GM12878 (cell line): Measurements from ENCODE around the gene ISG15. TPM values are rescaled to one million over a fixed set of nuclear protein-coding genes. Genes with fewer than 3 reads are reported as not detected.

ENCODE experiments used
- ATAC-seq: fragments of 200-7000 bp; cut with Tn5 transposase; 3 replicates; pipeline ENCODE4 v1.9.1; 2020; ENCODE audit warnings: mild to moderate bottlenecking, moderate library complexity
- BruUV-seq: library from RNA; stranded (reverse); fragments of 400-500 nt; replicated peaks from 2 replicates; lab custom pipeline; 2021; lab: Mats Ljungman, UMichigan
- CTCF ChIA-PET: fragments of 300-600 bp; sonication (Branson Sonifier 250); formaldehyde crosslinking; extraction: SDS; loops from one replicate; lab custom pipeline; 2021; ENCODE audit warnings: inconsistent platforms; lab: Yijun Ruan, JAX
- POLR2A ChIA-PET: fragments of 350-600 bp; formaldehyde crosslinking; extraction: SDS; loops from one replicate; lab custom pipeline; 2021; ENCODE audit warnings: inconsistent platforms; lab: Charles Lee
- RAD21 ChIA-PET: fragments of 300-600 bp; sonication (Branson Sonifier 250); formaldehyde crosslinking; loops from one replicate; lab custom pipeline; 2023; ENCODE audit warnings: antibody characterized with exemption; ENCODE audit not compliant: unreplicated experiment; lab: Charles Lee
- SMC1A ChIA-PET: fragments of 300-600 bp; sonication (Branson Sonifier 250); formaldehyde crosslinking; loops from one replicate; lab custom pipeline; 2023; ENCODE audit not compliant: unreplicated experiment, uncharacterized antibody; lab: Charles Lee
- DNase-seq: peaks from one replicate; pipeline ENCODE4 v3.0.0-alpha.2; 2011; ENCODE audit warnings: low read depth, low spot score
- FAIRE-seq: peaks from 3 replicates; lab custom pipeline; 2011; peaks lifted over from hg19 to GRCh38; lab: Jason Lieb, UNC
- H2AFZ ChIP-seq: 2 replicates; pipeline ENCODE4 v1.6.0; 2011; ENCODE audit warnings: low read depth, low read length, control low read depth; ENCODE audit not compliant: control insufficient read depth
- H3K27ac ChIP-seq: 2 replicates; pipeline ENCODE4 v1.5.1; 2011; ENCODE audit warnings: control low read depth; ENCODE audit not compliant: control insufficient read depth, insufficient read depth
- H3K27me3 ChIP-seq, 2 experiments: replicated peaks in 1 of 2; 2 replicates each; pipeline versions ENCODE4 v1.6.0 to v1.6.1; 2011; ENCODE audit warnings: low read length in 1 of 2; ENCODE audit not compliant: control insufficient read depth in 2 of 2, insufficient read depth in 2 of 2
- H3K36me3 ChIP-seq, 2 experiments: 2 replicates each; pipeline ENCODE4 v1.5.1; 2011; ENCODE audit warnings: low read length in 1 of 2; ENCODE audit not compliant: control insufficient read depth in 2 of 2, insufficient read depth in 2 of 2
- H3K4me1 ChIP-seq: 2 replicates; pipeline ENCODE4 v1.6.1; 2011; ENCODE audit warnings: mild to moderate bottlenecking, low read length, moderate library complexity, mixed read lengths; ENCODE audit not compliant: control insufficient read depth, insufficient read depth
- H3K4me2 ChIP-seq: 2 replicates; pipeline ENCODE4 v1.6.0; 2011; ENCODE audit warnings: control low read depth; ENCODE audit not compliant: control insufficient read depth, insufficient read depth
- H3K4me3 ChIP-seq: fragments of 200-600 bp; sonication (generic); 2 replicates; pipeline ENCODE4 v1.5.1; 2016
- H3K79me2 ChIP-seq: 2 replicates; pipeline ENCODE4 v1.6.0; 2011; ENCODE audit warnings: low read length; ENCODE audit not compliant: control insufficient read depth, insufficient read depth
- H3K9ac ChIP-seq: 2 replicates; pipeline ENCODE4 v1.8.0; 2011; ENCODE audit warnings: low read length, control low read depth, mixed read lengths; ENCODE audit not compliant: control insufficient read depth, insufficient read depth
- H3K9me3 ChIP-seq: replicated peaks from 3 replicates; pipeline ENCODE4 v1.5.1; 2011; ENCODE audit warnings: mild to moderate bottlenecking, low read length; ENCODE audit not compliant: control insufficient read depth, insufficient read depth
- H4K20me1 ChIP-seq: 2 replicates; pipeline ENCODE4 v1.6.0; 2011; ENCODE audit not compliant: control insufficient read depth, insufficient read depth
- BHLHE40 ChIP-seq, 2 experiments: fragments of 450-650 bp in 1 of 2; IDR thresholded peaks; 2 replicates each; pipeline ENCODE4 v1.6.1; 2011 to 2017; ENCODE audit warnings: low read depth in 2 of 2, borderline replicate concordance in 1 of 2, improper control_type of control experiment in 1 of 2, low read length in 1 of 2, mild to moderate bottlenecking in 1 of 2
- CEBPB ChIP-seq, 2 experiments: fragments of 150-350 bp in 1 of 2; IDR thresholded peaks; 2 replicates each; pipeline ENCODE4 v1.6.1; 2012 to 2014; ENCODE audit warnings: low read depth in 2 of 2, low read length in 2 of 2, borderline replicate concordance in 1 of 2, inconsistent platforms in 1 of 2
- EED ChIP-seq: sonication (generic); IDR thresholded peaks from 2 replicates; pipeline ENCODE4 v1.6.1; 2016; ENCODE audit warnings: antibody characterized with exemption, low read depth
- ETV6 ChIP-seq, 2 experiments: fragments of 450-650 bp in 1 of 2; IDR thresholded peaks in 1 of 2; conservative IDR thresholded peaks in 1 of 2; 2 replicates each; pipeline ENCODE4 v1.6.1; 2014; ENCODE audit warnings: antibody characterized with exemption in 1 of 2, borderline replicate concordance in 1 of 2, low read depth in 1 of 2, mild to moderate bottlenecking in 1 of 2, moderate library complexity in 1 of 2
- GATAD2B ChIP-seq: fragments of 450-650 bp; conservative IDR thresholded peaks from 2 replicates; pipeline ENCODE4 v1.6.1; 2017; ENCODE audit warnings: low read depth, mild to moderate bottlenecking, moderate library complexity
- IRF4 ChIP-seq: IDR thresholded peaks from 2 replicates; pipeline ENCODE4 v1.6.1; 2011; ENCODE audit warnings: low read depth, low read length
- MTA2 ChIP-seq: fragments of 450-650 bp; IDR thresholded peaks from 2 replicates; pipeline ENCODE4 v1.6.1; 2016; ENCODE audit warnings: low read depth, mild to moderate bottlenecking, moderate library complexity
- MTA3 ChIP-seq: IDR thresholded peaks from 2 replicates; pipeline ENCODE4 v1.6.1; 2012; ENCODE audit warnings: low read length, inconsistent platforms, borderline replicate concordance
- RUNX3 ChIP-seq: IDR thresholded peaks from 2 replicates; pipeline ENCODE4 v1.6.1; 2012; ENCODE audit warnings: low read length, inconsistent platforms
- SRF ChIP-seq, 2 experiments: IDR thresholded peaks; 2 replicates each; pipeline ENCODE4 v1.6.1; 2011; ENCODE audit warnings: low read depth in 2 of 2, low read length in 2 of 2, mild to moderate bottlenecking in 1 of 2, moderate library complexity in 1 of 2
- STAT3 ChIP-seq: IDR thresholded peaks from 2 replicates; pipeline ENCODE4 v1.6.1; 2011; ENCODE audit warnings: low read depth, low read length, improper control_type of control experiment
- TCF7 ChIP-seq: IDR thresholded peaks from 2 replicates; pipeline ENCODE4 v1.6.1; 2014; ENCODE audit warnings: antibody characterized with exemption, borderline replicate concordance
- ZBED1 ChIP-seq: IDR thresholded peaks from 2 replicates; pipeline ENCODE4 v1.6.1; 2016; ENCODE audit warnings: borderline replicate concordance
- WGBS: methylation state at CpG from one replicate; pipeline ENCODE4 v1.1.6; 2016; ENCODE audit warnings: low lambda C conversion rate; ENCODE audit not compliant: insufficient replicate concordance, insufficient coverage; ENCODE audit errors: missing lambda C conversion rate; 5-methylcytosine and 5-hydroxymethylcytosine counted together
- in situ Hi-C: fragments of 300-500 bp; cut with MboI; formaldehyde crosslinking; loops from 9 replicates; pipeline ENCODE4 v1.14.3; 2018; ENCODE audit warnings: mixed read lengths
- intact Hi-C: fragments of 100-400 bp; cut with micrococcal nuclease; formaldehyde crosslinking; loops from one replicate; pipeline ENCODE4 v1.14.2; 2022; ENCODE audit not compliant: unreplicated experiment
- polyA plus RNA-seq, 11 experiments: library from polyadenylated mRNA; depleted of rRNA in 4 of 11; unstranded in 6 of 11; stranded (reverse) in 5 of 11; fragments of >200 nt; fragmentation: Nextera tagmentation in 4 of 11; fragmentation: Illumina TruSeq in 1 of 11; extraction: Ambion mirVana in 4 of 11; extraction: Trizol in 1 of 11; gene quantifications; 1 replicate in 1 of 11; 2 replicates in 10 of 11; pipeline versions ENCODE4 v1.2.1 to v1.2.3, GENCODE V29; 2011 to 2016; ENCODE audit warnings: inconsistent platforms in 2 of 11, missing spikeins in 2 of 11, low read depth in 1 of 11
- total RNA-seq, 4 experiments: library from RNA; depleted of rRNA in 3 of 4; stranded (reverse); fragments of >200 nt in 3 of 4; fragmentation: Illumina TruSeq in 1 of 4; extraction: Trizol in 1 of 4; gene quantifications; 2 replicates each; pipeline versions ENCODE4 v1.2.1 to v1.2.3, GENCODE V29; 2013 to 2021
- TF ChIP-seq, protein P1 (sequence below): IDR thresholded peaks from 2 replicates; pipeline ENCODE4 v1.6.1; 2012; ENCODE audit warnings: mild to moderate bottlenecking, low read depth, low read length
- TF ChIP-seq, protein P2 (sequence below): IDR thresholded peaks from 2 replicates; pipeline ENCODE4 v1.6.1; 2012; ENCODE audit warnings: low read length, inconsistent platforms

The ISG15 gene
- total and polyA plus RNA-seq, 10 of the 15 experiments (the other 5 are each of a cell fraction or from before 2014, with no cell fraction given), result 7.8 to 384 (median 274) TPM

DNA sequence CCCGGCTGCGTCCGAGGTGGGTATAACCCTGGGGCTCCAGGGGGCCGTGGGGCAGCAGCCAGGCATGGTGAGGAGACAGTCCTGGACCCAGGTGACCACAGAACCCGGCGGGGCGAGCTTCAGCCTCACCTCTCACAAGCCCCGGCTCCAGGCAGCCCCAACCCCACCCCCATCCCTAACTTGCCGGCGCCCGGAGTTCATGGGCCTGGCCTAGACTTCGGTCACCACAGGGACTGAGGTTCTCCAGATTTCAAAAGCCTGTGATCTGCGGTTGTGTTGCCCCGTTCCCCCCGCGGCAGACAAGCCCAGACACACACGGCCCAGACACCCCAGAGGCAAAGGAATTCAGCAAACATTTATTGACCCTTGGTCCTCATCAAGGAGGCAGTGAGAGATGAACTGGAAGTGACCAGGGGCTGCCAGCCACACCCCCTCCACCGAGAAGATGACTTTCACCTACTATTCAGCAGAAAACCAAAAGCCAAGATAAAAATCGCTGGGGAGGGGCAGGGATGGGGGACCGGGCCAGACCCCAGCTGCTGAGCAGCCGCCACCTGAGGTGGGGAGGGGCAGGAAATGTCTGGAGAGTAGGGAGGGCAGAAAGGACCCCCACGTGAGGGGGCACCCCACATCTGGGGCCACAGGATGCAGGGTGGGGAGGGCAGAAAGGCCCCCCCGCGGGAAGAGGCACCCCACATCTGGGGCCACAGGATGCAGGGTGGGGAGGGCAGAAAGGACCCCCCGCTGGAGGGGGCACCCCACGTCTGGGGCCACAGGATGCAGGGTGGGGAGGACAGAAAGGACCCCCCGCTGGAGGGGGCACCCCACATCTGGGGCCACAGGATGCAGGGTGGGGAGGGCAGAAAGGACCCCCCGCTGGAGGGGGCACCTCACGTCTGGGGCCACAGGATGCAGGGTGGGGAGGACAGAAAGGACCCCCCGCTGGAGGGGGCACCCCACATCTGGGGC is 17.3 kb upstream of the ISG15 start (continued):
- TF ChIP-seq, protein P1, sequence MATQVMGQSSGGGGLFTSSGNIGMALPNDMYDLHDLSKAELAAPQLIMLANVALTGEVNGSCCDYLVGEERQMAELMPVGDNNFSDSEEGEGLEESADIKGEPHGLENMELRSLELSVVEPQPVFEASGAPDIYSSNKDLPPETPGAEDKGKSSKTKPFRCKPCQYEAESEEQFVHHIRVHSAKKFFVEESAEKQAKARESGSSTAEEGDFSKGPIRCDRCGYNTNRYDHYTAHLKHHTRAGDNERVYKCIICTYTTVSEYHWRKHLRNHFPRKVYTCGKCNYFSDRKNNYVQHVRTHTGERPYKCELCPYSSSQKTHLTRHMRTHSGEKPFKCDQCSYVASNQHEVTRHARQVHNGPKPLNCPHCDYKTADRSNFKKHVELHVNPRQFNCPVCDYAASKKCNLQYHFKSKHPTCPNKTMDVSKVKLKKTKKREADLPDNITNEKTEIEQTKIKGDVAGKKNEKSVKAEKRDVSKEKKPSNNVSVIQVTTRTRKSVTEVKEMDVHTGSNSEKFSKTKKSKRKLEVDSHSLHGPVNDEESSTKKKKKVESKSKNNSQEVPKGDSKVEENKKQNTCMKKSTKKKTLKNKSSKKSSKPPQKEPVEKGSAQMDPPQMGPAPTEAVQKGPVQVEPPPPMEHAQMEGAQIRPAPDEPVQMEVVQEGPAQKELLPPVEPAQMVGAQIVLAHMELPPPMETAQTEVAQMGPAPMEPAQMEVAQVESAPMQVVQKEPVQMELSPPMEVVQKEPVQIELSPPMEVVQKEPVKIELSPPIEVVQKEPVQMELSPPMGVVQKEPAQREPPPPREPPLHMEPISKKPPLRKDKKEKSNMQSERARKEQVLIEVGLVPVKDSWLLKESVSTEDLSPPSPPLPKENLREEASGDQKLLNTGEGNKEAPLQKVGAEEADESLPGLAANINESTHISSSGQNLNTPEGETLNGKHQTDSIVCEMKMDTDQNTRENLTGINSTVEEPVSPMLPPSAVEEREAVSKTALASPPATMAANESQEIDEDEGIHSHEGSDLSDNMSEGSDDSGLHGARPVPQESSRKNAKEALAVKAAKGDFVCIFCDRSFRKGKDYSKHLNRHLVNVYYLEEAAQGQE, result no peak
- TF ChIP-seq, protein P2, sequence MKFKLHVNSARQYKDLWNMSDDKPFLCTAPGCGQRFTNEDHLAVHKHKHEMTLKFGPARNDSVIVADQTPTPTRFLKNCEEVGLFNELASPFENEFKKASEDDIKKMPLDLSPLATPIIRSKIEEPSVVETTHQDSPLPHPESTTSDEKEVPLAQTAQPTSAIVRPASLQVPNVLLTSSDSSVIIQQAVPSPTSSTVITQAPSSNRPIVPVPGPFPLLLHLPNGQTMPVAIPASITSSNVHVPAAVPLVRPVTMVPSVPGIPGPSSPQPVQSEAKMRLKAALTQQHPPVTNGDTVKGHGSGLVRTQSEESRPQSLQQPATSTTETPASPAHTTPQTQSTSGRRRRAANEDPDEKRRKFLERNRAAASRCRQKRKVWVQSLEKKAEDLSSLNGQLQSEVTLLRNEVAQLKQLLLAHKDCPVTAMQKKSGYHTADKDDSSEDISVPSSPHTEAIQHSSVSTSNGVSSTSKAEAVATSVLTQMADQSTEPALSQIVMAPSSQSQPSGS, result no peak
- TF ChIP-seq, all 136 proteins: peak for 0

DNA sequence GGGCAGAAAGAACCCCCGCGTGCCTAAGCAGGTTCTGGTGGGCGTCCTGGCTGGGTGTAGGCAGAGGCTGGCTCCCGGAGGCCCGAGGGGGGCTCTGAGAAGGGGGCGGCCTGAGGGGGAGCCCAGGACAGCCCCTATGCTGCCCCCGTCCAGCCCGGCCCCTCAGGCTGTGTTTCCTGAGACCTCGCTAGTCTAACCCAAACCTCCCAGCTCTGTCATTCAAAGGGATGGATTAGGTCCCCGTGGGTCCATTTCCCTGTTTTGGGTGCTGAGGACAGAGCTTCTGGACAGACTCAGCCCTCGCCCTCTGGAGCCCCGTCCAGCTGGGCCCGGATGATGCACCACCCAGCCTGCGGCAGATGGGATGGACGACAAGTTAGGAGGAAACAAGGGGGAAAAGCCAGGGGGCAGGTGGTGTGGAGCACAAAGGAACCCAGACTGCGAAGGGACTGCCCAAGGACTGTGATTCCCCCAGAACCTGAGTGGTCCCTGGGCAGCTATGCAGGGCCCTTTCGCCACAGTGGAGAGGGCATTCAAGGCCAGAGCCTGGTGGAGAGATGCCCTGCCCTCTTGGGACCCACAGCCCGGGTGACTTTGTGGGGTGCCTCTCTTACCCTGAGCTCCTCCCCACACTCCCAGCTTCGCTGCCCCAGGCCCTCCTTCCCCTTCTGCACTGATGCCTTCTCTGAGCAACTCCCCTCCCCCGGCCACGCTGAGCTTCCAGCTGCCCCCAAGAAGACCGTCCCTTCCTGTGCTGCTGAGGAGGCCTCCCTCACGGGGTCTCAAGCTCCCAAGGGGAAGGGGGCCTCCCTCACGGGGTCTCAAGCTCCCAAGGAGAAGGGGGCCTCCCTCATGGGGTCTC is 16.2 kb upstream of the ISG15 start:
- POLR2A ChIA-PET, result no interaction called here
- in situ Hi-C loops (no loop called here), intact Hi-C loops (no loop called here)
- H3K9ac ChIP-seq, result no peak overlapping the region
- peaks cover 0 to 17% of the 10 kb centered on the region in 2 experiments; a peak in 2 of 4 replicates for H3K27me3 ChIP-seq
- H3K36me3 ChIP-seq, result no peaks in the 10 kb centered on the region
- H3K4me2 ChIP-seq, result no peak overlapping the region
- RAD21 ChIA-PET, result no interaction called here
- DNase-seq (no peak), ATAC-seq (no peak), FAIRE-seq (no peak)
- H3K27ac ChIP-seq, result no peak overlapping the region
- CTCF ChIA-PET, result no interaction called here
- no peak overlapping the region for H3K4me3 ChIP-seq
- H3K9me3 ChIP-seq, result peaks cover 3% of the 10 kb centered on the region; the same call in 2 of the 3 replicates
- no peaks in the 10 kb centered on the region for H4K20me1 ChIP-seq
- 46% methylated on average over 23 of the region's 24 CpGs for WGBS
- no peak overlapping the region for H2AFZ ChIP-seq
- BruUV-seq, result no TSS peak
- H3K79me2 ChIP-seq, result no peaks in the 10 kb centered on the region
- SMC1A ChIA-PET, result interaction anchor here (0.7 to 1.3 kb wide), 3 partner anchors 13 to 16 kb away, joined by 3 read pairs; partner anchors contain the start of gene ISG15
- peaks cover 21% of the 10 kb centered on the region for H3K4me1 ChIP-seq
- TF ChIP-seq TCF7, result no peak
- TF ChIP-seq MTA3, result no peak
- no peak for TF ChIP-seq BHLHE40 (IDR thresholded peaks at IDR 0.05; ENCODE audit: borderline replicate concordance in 1 of 2, low read depth in 2 of 2, low read length in 1 of 2)
- no peak for TF ChIP-seq GATAD2B
- TF ChIP-seq ETV6 (conservative IDR thresholded peaks at IDR 0.05 in 1 of 2, IDR thresholded peaks at IDR 0.05 in 1 of 2; ENCODE audit: borderline replicate concordance in 1 of 2, low read depth in 1 of 2), result no peak
- no peak for TF ChIP-seq STAT3
- TF ChIP-seq IRF4, result no peak
- no peak for TF ChIP-seq MTA2
- no peak for TF ChIP-seq RUNX3
- no peak for TF ChIP-seq EED
- TF ChIP-seq ZBED1, result no peak
- no peak for TF ChIP-seq CEBPB (IDR thresholded peaks at IDR 0.05; ENCODE audit: borderline replicate concordance in 1 of 2, low read depth in 2 of 2, low read length in 2 of 2)
- no peak for TF ChIP-seq SRF (IDR thresholded peaks at IDR 0.05; ENCODE audit: low read depth in 2 of 2, low read length in 2 of 2)
